HG03196 (cell line): ENCODE results near the gene LRRTM2.
"Not testable (repeated sequence)": the region's sequence is repeated elsewhere in the genome, so short reads cannot be mapped to it uniquely, and the experiment has no call there.

Experiments used
- ATAC-seq: cut with Tn5 transposase; IDR thresholded peaks from one replicate; pipeline ENCODE4 v1.9.1; 2021; ENCODE audit not compliant: unreplicated experiment

Gene LRRTM2, protein sequence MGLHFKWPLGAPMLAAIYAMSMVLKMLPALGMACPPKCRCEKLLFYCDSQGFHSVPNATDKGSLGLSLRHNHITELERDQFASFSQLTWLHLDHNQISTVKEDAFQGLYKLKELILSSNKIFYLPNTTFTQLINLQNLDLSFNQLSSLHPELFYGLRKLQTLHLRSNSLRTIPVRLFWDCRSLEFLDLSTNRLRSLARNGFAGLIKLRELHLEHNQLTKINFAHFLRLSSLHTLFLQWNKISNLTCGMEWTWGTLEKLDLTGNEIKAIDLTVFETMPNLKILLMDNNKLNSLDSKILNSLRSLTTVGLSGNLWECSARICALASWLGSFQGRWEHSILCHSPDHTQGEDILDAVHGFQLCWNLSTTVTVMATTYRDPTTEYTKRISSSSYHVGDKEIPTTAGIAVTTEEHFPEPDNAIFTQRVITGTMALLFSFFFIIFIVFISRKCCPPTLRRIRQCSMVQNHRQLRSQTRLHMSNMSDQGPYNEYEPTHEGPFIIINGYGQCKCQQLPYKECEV

DNA sequence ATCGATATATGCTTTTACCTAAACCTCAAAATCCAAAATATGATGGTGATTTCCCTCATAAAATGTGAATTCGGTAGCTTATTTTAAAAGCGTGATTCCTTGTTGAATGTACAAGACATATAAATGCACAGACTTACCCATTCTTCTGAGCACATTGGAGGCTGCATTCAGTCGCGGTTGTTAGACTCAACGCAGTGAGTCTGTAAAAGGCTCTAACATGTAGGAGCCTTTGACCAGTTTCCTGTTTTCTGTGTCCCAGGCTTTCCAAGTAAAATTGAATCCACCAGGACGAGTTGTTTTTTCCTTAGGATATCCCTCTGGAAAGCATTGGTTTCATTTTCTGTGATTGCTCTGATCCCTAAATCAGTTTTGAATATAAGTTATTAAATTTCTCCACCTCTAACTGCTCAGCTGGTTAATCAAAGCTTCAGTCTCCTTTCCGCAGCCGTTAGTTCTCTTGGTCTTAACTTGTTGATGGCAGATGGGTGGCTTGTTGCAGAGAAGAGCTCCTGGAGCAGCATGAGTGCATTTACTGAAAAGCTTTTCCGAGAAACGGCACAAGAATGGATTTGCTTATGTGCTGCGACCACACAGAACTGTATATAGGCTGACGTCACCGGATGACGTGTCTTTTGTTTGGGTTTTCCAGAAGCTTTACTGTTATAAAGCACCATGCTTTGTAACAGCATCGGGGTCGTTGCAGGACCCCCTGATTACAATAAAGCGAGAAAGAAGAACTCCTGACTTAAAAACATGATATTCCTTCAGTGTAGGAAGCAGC is at the start of gene LRRTM2:
Gene LRRTM2, minus strand, starts transcription at position 565 of the 781 bp plus-strand sequence. Its CDS starts 424 bp downstream, at position 141.
- no peak for ATAC-seq

DNA sequence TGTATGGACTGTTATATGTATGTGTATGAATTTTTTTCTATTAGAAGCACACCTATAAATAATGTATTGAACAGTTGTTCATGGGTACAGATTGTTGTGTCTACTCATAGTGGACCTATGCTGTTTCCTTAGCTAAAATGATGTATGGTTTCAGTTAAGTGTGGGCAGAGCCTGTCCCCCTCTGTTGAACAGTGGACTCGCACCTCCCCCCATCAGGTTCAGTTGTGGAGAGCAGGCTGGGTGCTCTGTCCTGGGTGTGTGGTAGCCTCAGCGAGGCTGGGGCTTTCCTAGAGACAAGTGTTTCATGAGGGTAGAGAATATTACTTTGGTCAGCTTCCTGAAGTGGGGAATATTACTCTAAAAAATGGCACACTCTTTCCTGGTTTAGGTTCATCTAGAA is 47.4 kb upstream of the LRRTM2 start:
- no peak for ATAC-seq

DNA sequence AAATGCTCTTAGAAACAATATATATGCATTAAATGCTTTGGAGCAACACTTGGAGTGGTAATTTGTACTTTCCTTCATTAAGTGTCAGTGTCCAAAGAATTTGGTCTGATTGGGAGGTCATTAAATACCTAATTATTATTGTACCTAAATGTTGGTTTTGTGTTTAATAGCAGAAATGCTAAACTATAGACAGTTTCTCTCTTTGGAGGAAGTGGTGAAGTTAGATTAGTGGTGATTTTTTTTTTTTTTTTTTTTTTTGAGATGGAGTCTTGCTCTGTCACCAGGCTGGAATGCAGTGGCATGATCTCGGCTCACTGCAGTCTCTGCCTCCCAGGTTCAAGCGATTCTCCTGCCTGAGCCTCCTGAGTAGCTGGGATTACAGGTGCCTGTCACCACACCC is 46.2 kb upstream of the LRRTM2 start:
- ATAC-seq, result not testable (repeated sequence)

DNA sequence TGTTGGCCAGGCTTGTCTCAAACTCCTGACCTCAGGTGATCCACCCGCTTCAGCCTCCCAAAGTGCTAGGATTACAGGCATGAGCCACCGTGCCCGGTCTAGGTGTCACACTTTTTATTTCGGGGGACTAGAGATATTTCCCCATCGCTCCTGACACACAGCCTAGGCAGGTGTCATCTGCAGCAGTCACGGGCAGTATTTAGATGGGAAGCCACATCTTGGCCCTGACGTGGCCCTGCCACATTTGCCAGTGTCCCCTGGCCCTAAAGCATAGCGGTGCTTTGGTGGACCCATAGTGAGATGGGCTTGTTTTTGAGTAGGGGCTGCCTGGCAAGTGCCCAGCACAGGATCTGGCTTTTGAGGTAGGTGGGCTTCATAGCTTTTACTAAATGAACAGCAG is 45.0 kb upstream of the LRRTM2 start:
- no peak for ATAC-seq

DNA sequence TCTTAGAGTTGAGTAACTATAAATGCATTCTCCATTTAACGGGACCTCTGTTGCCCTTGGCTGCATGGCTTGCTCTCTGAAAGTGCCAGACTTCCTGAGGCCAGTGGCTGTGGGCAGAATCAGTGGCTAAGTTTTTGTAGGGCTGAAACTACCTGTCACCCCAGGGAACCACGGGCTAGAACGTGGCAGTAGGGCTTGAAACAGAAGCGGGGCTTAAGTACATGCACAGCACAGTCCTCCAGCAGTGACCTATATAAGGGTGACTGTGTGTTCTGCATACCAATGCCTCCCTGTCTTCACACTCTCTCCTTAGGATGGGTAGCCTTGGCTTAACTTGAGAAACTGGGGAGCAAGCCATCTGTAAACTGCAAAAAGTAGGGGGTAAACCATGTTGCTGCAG is 43.6 kb upstream of the LRRTM2 start:
- no peak for ATAC-seq

DNA sequence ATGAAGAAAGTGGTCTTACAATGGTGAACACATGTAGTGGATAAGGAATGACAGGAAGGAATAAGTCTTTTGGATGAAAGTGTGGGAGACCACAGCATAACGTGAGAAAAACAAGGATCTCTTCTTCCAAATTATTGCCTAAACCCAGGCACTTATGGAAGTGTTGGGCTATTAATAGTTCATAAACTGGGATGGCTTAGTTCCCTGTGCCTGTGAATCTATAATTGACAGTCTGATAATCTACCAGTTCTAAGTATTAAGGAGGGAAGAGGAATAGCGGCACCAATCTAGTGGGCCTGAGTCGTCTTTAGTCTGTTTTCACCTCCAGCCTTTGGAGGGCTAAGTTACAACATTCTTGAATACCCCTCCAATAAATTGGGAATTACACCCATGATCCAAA is 39.2 kb upstream of the LRRTM2 start:
- no peak for ATAC-seq

DNA sequence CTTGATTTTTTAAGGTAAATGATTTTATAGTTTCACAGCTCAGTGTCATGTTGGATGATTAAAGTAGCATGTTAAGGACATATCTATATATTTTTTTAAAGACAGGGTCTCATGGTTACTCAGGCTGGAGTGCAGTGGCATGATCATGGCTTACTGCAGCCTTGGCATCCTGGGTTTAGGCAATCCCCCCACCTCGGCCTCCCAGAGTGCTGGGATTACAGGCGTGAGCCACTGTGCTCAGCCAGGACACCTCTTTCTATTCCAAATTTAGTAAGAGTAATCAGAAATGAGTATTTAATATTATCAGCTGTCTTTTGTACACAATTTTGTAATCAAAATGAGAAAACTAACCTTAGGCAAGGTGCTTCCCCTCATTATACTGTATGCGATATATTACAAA is 38.6 kb upstream of the LRRTM2 start:
- ATAC-seq, result no peak

DNA sequence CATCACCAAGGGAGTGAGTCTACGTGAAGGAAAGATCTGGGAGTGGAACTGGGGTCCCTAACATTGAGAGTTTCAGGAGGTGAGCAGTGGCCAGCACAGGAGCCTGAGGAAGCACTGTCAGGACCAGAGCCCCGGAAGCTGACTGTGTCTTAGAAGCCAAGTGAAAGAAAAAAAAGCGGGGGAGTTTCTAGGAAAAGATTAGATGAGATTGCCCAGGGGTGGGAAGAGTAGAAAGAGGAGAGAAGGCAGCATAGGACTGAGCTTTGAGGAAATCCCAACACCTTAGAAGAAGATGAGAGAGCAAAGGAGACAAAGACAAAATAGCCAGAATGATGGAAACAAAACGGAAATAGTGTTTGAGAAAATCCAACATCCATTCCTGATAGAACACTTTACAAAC is 37.0 kb upstream of the LRRTM2 start:
- ATAC-seq, result no peak

DNA sequence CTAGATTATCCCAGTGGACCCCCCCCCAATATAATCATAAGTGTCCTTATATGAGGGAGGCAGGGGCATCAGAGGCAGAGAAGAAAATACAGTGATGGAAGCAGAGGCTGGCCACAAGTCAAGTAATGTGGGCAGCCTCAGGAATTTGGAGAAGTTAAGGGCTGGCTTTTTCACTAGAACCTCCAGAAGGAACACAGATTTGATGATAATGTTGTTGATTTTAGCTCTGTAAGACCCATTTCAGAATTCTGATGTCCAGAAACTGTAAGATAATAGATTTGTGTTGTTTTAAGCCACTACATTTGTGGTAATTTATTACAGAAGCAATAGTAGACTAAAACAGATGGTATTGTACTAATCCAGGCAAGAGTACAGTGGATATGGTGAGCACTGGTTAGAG is 36.3 kb upstream of the LRRTM2 start:
- no peak for ATAC-seq

DNA sequence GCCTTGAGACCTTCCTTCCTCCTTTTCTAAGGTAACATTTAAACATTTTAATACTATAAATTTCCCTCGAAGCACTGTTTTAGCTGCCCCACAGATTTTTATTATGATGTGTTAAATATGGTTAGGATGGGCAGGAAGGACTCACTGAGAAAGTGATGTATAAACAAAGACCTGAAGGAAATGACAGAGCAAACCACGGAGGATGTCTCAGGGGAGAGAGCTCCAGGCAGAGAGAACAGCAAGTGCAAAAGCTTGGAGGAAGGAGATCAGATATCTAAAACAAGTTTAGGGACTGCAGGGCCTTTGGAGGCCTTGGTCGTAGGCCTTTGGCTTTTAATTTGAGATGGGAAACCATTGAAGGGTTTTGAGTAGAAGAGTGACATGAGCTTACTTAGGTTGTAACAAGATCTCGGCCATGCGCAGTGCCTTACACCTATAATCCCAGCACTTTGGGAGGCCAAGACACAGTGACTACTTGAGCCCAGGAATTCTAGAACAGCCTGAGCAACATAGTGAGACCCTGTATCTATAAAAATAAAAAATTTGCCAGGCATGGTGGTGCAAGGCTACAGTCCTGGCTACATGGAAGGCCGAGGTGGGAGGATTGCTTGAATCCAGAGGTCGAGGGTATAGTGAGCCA is 35.5 kb upstream of the LRRTM2 start:
- ATAC-seq, result no peak

DNA sequence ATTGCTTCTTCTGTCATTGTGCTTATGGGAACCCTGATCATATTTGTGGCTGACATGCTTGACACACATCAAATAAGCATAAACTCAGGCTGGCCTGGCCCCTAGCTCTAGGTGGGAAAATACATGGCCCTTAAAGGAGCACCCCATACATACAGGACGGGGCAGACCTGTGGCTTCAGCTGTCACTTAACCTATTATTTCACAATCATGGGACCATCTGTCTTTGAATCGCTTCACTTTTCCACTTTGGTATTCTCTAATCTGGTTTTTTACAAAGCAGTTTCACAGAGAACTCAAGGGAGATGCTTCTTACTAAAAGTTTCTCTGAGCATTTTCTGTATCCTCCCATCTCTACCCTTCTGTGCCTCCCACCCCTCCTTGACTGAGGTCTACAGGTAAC is 34.6 kb upstream of the LRRTM2 start:
- ATAC-seq, result no peak

DNA sequence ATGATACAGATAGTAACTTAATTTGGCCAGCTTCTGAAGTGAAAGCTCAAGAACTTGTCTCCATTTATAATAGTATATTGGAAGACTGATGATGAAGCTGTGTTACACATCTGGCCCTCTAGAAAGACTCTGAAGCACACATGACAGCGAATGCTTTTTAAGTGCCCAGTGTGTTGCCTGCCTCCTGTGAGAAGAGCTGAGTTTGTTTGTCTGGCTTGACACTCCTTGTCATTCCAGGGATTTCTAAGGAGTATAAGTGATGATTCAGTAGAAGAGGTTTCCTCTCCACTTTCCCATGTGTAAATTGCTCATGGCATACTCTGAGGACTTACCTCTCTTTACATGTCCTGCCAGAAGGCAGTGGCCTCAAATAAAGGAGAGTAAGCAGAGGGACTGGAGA is 30.4 kb upstream of the LRRTM2 start:
- no peak for ATAC-seq

DNA sequence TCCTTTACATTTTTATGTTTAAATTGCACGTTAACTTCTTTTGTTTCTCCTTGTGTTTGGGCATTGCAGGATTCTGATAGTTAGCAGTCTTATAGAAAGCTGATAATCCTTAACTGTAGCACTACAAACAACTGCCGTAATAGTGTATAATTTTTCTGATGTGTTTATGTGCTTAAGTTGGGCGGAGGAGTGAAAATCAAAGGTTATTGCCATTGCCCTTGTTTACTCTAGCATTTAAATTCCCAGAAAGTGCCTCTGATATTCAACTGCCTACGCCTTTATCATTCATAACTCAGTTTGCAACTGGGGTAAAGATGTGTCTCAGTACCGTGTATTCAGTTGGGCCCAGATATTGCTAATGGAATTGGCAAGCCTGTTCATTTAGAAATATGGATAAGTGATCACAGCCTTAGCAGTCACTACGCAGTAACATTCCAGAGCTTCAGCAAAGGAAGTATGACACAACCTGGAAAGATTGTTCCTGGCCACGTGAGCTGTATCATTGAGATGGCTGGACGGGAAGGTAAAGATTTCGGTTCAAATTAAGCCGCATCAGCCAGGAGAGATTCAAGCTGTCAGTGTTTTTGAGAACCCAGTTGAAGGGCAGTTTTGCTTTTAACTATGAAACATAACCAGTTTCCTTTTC is 28.1 kb upstream of the LRRTM2 start:
- ATAC-seq, result no peak

DNA sequence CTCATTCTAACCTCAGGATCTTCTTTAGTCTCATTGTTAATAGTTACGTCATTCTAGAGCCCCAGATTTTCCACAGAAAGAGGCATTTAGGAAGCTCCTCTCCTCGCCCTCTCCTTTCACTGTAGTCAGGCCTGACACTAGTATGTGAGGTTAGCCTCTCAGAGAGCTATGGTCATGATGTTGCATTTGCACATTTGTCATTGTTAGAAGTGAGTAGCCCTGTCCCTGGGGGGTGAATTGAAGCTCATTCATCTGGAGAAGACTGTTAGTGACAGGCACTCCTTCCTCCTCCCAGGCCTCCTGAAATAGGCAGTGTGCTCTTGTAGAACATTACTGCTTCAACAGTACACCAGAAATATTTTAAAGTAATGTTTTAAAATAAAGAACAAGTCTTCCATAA is 26.6 kb upstream of the LRRTM2 start:
- ATAC-seq, result no peak

DNA sequence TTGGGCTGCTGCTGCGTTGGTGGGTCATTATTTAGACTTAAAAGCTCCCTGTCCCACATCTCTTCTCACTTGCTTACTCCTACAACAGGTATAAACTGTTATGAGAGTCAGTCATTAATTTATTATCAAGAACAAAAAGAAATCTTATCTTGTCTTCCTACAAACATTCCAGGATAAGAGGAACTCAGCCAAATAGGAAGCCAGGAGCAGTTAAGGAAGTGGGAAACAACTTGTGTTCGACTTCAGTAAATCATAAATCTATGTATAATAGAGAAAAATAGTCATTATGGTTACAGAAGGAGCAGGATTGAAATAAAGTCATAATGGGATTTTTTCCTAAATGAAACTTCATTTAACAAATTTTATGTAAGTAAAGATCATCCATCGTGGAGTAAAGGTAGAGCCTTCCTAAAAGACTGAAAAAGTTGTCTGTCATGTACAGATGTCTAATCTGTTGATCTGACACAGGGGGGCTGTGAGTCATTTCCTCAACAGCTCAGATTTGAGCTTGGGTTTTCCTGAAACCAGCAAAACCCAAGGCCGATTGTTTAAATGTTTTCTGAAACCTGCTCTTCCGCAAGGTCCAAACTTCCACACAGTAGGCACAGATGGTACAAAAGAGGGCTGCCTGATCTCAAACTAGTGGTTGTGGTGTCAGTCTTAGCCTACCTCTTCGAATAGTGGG is 25.3 kb upstream of the LRRTM2 start:
- no peak for ATAC-seq

DNA sequence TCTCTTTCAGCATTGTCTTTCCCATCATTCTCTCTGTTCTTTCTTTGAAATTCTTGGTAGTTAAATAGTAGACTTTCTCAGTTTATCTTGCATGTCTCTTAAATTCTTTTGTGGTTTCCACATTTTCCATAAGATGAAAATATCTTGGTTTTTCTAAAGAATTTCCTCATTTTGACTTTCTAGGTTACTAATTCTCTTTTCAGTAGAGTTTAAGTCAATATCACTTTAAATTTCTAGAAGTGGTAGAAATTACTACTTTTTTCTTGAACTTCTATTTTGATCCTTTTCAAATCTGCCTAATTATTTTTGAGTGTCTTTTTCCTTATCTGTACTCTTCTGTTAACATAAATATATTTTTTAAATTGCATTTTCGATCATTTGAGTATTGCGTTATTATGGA is 23.6 kb upstream of the LRRTM2 start:
- ATAC-seq, result no peak

DNA sequence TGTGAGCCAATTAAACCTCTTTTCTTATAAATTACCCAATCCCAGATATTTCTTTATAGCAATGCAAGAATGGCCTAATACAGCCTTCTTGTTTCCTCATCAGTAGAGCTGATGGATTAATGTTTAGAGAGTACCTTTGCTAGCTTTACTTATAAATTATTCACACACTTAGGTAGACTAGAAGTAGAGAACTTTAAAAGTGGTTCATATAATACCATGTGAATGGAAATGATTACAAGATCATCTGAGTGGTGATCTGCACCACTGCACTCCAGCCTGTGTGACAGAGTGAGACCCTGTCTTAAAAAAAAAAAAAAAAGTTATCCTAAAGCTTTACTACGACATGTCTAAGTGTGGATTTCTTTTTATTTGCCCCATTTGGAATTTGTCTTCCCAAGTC is 23.2 kb upstream of the LRRTM2 start:
- no peak for ATAC-seq

DNA sequence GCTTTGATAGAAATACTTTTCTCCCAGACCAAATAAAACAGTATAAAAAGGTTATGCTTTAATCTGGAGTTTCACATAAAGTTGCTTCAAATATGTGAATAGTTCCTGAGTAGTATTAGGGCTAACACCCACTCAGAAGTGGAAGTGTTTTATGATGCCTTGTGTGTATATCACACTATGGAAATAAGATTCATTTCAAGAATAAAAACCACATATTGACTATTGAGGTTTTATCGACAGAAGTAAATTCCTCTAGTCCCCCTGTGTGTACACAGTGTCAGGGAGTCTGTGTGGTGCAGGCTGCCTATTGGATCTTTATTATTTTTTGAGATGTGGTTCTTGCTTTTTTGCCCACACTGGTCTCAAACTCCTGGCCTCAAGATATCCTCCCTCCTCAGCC is 20.8 kb upstream of the LRRTM2 start:
- no peak for ATAC-seq

DNA sequence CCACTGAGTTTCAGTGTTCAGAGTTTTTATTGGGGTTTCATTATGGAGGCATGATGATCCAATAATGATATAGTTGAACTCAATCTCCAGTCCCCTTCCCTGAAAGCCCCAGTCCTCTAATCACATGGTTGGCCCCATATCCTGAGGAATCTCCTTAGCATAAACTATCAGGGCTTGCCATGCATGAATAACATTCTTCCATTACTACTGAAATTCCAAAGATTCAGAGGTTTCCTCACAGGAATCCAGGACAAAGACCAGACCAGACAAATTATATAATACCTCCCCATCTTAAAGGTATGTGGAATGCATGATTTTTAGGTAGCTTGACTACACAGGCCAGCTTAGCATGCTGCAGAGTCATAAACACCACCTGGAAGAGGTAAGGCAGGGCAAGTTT is 15.5 kb upstream of the LRRTM2 start:
- no peak for ATAC-seq

DNA sequence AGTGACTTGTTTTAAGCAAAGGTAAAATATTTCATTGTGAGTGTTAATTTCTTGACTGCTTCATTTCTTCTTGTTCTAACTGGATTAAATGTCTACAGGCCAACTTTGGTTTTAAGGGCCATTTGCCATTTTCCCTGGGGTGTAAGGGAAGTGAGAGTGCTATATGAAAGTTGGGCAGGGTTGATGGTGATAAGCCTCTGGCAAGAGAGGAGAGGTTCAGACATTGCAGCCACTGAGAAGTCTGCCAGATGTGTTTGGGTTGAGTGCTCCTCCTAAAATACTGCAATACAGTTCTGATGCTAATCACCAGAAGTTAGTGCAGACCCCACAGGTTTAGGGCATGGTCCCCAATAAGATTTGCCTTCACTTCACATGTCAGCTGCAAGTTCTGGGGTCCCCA is 14.9 kb upstream of the LRRTM2 start:
- ATAC-seq, result no peak

DNA sequence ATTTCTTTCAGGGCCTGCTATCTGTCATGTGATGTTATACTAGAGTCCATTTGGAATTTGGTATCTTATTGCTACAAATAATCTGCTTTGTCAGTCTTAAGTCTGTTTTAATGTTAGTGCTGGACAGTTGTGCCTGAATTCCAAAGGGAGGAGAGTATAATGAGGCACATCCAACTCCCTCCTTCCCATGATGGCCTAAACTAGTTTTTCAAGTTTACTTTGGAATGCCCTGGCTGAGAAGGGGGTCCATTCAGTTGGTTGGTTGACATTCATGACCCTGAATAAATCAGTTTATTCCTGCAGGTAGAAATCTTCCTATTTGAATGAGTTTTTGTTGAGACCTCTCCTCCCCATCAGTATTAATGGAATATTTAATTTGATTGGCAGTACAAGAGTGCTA is 9.4 kb upstream of the LRRTM2 start:
- no peak for ATAC-seq
